DND-41 (cell line): ENCODE data around the gene LCN1.

Source experiments
- ATAC-seq: fragments of 200-7000 bp; cut with Tn5 transposase; 3 replicates; pipeline ENCODE4 v1.9.1; 2021; ENCODE audit warnings: low read depth; ENCODE audit not compliant: insufficient read depth
- DNase-seq: peaks from one replicate; pipeline ENCODE4 v3.0.0-alpha.2; 2020
- H2AFZ ChIP-seq: 2 replicates; pipeline ENCODE4 v1.6.0; 2012; ENCODE audit warnings: low read depth, low read length
- H3K27ac ChIP-seq: 2 replicates; pipeline ENCODE4 v1.5.1; 2012; ENCODE audit warnings: low read length, inconsistent platforms
- H3K27me3 ChIP-seq: fragments of 200-600 bp; sonication (generic); 2 replicates; pipeline ENCODE4 v1.6.0; 2012; ENCODE audit warnings: low read length, mild to moderate bottlenecking, inconsistent platforms; ENCODE audit not compliant: insufficient read depth, poor library complexity
- H3K36me3 ChIP-seq: 2 replicates; pipeline ENCODE4 v1.5.1; 2012; ENCODE audit warnings: low read length, inconsistent platforms; ENCODE audit not compliant: insufficient read depth
- H3K4me1 ChIP-seq: 2 replicates; pipeline ENCODE4 v1.5.1; 2012; ENCODE audit warnings: mild to moderate bottlenecking, low read length; ENCODE audit not compliant: insufficient read depth
- H3K4me2 ChIP-seq: 2 replicates; pipeline ENCODE4 v1.6.0; 2012; ENCODE audit warnings: mild to moderate bottlenecking, moderate library complexity, low read length, inconsistent platforms; ENCODE audit not compliant: insufficient read depth
- H3K4me3 ChIP-seq, 2 experiments: fragments of 200-600 bp in 1 of 2; shearing (Covaris generic) in 1 of 2; 2 replicates each; pipeline ENCODE4 v1.5.1; 2012 to 2016; ENCODE audit warnings: inconsistent platforms in 2 of 2, low read length in 2 of 2, mild to moderate bottlenecking in 2 of 2, low read depth in 1 of 2, moderate library complexity in 1 of 2
- H3K79me2 ChIP-seq: 2 replicates; pipeline ENCODE4 v1.6.0; 2012; ENCODE audit warnings: low read length, inconsistent platforms; ENCODE audit not compliant: insufficient read depth
- H3K9ac ChIP-seq: 2 replicates; pipeline ENCODE4 v1.6.0; 2012; ENCODE audit warnings: low read depth, mild to moderate bottlenecking, inconsistent platforms, low read length, moderate library complexity
- H3K9me3 ChIP-seq: 2 replicates; pipeline ENCODE4 v1.5.1; 2012; ENCODE audit warnings: low read length, moderate library complexity, mild to moderate bottlenecking, inconsistent platforms; ENCODE audit not compliant: insufficient read depth, severe bottlenecking
- H4K20me1 ChIP-seq: 2 replicates; pipeline ENCODE4 v1.6.0; 2012; ENCODE audit warnings: low read length; ENCODE audit not compliant: insufficient read depth
- CTCF ChIP-seq: IDR thresholded peaks from 2 replicates; pipeline ENCODE4 v1.5.1; 2012; ENCODE audit warnings: borderline replicate concordance, low read length, moderate library complexity, mild to moderate bottlenecking; ENCODE audit not compliant: poor library complexity, severe bottlenecking; ENCODE audit errors: extremely low read depth
- EZH2 ChIP-seq: IDR thresholded peaks from 3 replicates; pipeline ENCODE4 v1.6.1; 2012; ENCODE audit warnings: borderline replicate concordance, low read depth, mild to moderate bottlenecking, moderate library complexity, low read length, inconsistent platforms; ENCODE audit not compliant: severe bottlenecking

Gene LCN1

GRCh38 chr9:135505406-135506187, 15.6 kb upstream of the LCN1 start:
- Histone ChIP-seq H3K4me1 (peaks cover 16% of the 10 kb centered on the region), H2AFZ (no peak overlapping the region), H3K27ac (no peak overlapping the region), H3K27me3 (no peaks in the 10 kb centered on the region), H3K9me3 (no peaks in the 10 kb centered on the region), H3K79me2 (peaks cover 23% of the 10 kb centered on the region), H3K4me3 (no peak overlapping the region), H3K4me2 (no peak overlapping the region), H4K20me1 (peaks cover 46% of the 10 kb centered on the region), H3K9ac (no peak overlapping the region), H3K36me3 (peaks cover 37% of the 10 kb centered on the region)
- TF ChIP-seq EZH2 (no peak), CTCF (no peak)
- ATAC-seq, result no peak
- DNase-seq, result no peak

GRCh38 chr9:135506327-135507103, 14.7 kb upstream of the LCN1 start:
- no peaks in the 10 kb centered on the region for H3K9me3 ChIP-seq
- peaks cover 14% of the 10 kb centered on the region for H3K4me1 ChIP-seq
- no peak overlapping the region for H3K9ac ChIP-seq
- H3K4me2 ChIP-seq, result no peak overlapping the region
- ATAC-seq (no peak), DNase-seq (no peak)
- H3K4me3 ChIP-seq, result no peak overlapping the region
- peaks cover 40% of the 10 kb centered on the region for H4K20me1 ChIP-seq
- peaks cover 37% of the 10 kb centered on the region for H3K36me3 ChIP-seq
- H2AFZ ChIP-seq, result no peak overlapping the region
- no peak overlapping the region for H3K27ac ChIP-seq
- H3K27me3 ChIP-seq, result no peaks in the 10 kb centered on the region
- TF ChIP-seq CTCF (no peak), EZH2 (no peak)
- peaks cover 13% of the 10 kb centered on the region for H3K79me2 ChIP-seq

- no peak for DNase-seq
- no peak overlapping the region for H3K4me3 ChIP-seq
These were observed 13.9 kb upstream of the LCN1 start for GRCh38 chr9:135507104-135508035.

More at GRCh38 chr9:135507104-135508035, 13.9 kb upstream of the LCN1 start:
- H3K27ac ChIP-seq, result no peak overlapping the region
- peaks cover 29% of the 10 kb centered on the region for H3K36me3 ChIP-seq
- H4K20me1 ChIP-seq, result peaks cover 31% of the 10 kb centered on the region
- no peak for ATAC-seq
- H3K9ac ChIP-seq, result no peak overlapping the region
- H3K9me3 ChIP-seq, result no peaks in the 10 kb centered on the region
- H3K27me3 ChIP-seq, result no peaks in the 10 kb centered on the region
- TF ChIP-seq CTCF (no peak), EZH2 (no peak)
- H3K4me1 ChIP-seq, result peaks cover 5% of the 10 kb centered on the region
- no peak overlapping the region for H2AFZ ChIP-seq
- H3K79me2 ChIP-seq, result peaks cover 5% of the 10 kb centered on the region
- no peak overlapping the region for H3K4me2 ChIP-seq
